Measurements from ENCODE around the gene CPSF6.
"Not testable (repeated sequence)": the region's sequence is repeated elsewhere in the genome, so short reads cannot be mapped to it uniquely, and the experiment has no call there.

The CPSF6 gene

DNA sequence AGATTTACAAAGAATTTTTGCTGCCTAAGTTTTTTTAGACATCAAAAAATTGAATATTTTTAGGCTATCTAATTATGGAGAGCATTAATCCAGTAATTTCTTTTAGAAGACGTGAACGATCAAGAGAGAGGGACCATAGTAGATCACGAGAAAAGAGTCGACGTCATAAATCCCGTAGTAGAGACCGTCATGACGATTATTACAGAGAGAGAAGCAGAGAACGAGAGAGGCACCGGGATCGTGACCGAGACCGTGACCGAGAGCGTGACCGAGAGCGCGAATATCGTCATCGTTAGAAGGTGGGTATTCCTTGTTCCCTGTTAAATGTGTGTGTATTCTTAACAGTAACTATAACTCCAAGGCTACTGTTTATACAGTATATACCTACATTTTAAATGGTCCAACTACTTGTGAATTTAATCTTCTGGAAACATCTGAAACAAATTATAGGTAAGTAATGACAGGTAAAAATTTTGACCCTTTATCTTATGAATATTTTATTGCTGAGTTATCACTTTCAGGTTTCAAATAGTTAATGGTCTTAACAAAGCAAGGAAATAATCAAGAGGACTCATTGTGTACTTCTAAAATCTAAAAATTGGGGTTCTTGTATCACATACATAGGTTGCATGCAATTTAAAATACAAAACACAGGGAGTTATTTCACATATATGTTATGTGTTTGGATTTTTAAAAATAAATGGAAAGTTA lies 23.1 kb downstream of the CPSF6 start:
- no peak for DNase-seq (ENCODE audit: low spot score)

GRCh38 chr12:69265205-69265604 lies 25.8 kb downstream of the CPSF6 start:
- no peak for DNase-seq (ENCODE audit: low spot score)

DNA sequence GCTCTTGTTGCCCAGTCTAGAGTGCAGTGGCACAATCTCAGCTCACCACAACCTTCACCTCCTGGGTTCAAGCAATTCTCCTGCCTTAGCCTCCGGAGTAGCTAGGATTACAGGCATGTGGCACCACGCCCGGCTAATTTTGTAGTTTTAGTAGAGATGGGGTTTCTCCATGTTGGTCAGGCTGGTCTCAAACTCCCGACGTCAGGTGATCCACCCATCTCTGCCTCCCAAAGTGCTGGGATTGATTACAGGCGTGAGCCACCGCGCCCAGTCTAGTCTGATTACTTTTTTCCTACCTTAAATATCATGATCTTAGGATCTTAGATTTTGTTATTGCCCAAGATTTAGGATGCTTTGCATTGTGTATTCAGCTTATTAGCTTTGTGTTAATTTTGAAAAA lies 26.3 kb downstream of the CPSF6 start:
- DNase-seq (ENCODE audit: low spot score), result not testable (repeated sequence)

DNA sequence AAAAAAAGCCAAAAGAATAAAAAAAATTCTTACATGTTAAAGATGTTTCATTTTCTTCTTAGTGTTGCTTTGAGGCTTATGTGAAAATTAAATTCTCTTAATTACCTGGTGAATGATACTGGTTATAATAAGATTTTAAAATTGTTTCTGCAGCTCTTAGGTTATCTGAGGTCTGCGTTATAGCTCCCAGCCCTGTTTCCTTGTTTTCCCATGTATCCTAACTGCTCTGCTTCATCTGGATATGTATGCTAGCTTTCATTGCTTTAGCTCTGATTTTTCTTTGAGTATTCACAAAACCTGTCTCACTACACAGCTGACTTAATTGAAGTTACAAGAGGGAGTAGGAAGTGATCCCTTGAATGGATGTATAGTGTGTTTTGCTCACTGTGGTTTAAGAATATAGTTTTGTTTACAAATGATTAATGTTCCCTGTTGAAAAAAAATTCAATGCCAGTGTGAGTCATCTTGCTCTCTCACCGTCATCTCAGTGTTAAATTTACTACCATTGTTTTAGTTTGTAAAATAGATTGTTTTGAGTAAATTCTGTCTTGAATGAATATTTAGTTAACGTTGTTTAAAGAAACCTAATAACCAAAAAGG lies 26.8 kb downstream of the CPSF6 start:
- peak; percentile 32 for DNase-seq (ENCODE audit: low spot score)

GRCh38 chr12:69269736-69270135 lies 30.4 kb downstream of the CPSF6 start:
- no peak for DNase-seq (ENCODE audit: low spot score)

DNA sequence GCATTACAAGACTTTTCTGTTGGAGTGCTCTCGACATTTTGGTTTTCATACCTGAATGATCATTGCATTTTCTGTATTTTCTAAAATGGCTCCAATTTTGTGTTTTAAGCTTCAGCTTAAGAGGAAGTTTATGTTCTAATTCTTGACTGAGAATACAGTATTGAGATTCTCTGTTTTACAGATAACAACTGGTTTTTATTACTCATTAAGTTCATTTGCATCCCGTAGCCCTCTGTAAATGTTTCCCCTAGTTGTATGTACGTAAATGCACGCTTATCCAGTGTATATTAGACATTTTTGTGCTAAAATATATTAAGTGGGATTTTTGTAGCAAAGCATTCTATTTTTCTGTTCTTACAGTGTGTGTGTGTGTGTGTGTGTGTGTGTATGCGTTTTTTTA lies 33.1 kb downstream of the CPSF6 start:
- no peak for DNase-seq (ENCODE audit: low spot score)

DNA sequence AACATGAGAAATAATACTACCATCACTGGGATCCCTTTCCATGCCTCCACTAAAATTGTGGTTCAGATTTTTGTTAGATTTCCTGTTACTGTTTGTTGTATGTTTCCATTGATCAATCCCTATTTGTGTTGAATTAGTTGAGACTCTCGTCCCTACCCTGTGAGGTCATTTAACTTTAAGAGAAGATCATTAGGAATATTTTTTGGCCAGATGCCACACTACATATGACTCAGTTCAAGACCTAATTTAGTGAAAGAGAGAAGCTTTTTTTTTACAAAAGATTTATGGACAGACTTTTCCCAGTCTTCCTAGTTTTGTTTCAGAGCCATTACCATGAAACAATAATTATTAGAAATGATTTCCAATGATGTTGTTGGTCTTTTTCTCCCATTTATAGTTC lies 35.5 kb downstream of the CPSF6 start:
- DNase-seq (ENCODE audit: low spot score), result no peak

- DNase-seq (ENCODE audit: low spot score), result no peak
These were observed 36.1 kb downstream of the CPSF6 start for GRCh38 chr12:69275471-69275891.

DNA sequence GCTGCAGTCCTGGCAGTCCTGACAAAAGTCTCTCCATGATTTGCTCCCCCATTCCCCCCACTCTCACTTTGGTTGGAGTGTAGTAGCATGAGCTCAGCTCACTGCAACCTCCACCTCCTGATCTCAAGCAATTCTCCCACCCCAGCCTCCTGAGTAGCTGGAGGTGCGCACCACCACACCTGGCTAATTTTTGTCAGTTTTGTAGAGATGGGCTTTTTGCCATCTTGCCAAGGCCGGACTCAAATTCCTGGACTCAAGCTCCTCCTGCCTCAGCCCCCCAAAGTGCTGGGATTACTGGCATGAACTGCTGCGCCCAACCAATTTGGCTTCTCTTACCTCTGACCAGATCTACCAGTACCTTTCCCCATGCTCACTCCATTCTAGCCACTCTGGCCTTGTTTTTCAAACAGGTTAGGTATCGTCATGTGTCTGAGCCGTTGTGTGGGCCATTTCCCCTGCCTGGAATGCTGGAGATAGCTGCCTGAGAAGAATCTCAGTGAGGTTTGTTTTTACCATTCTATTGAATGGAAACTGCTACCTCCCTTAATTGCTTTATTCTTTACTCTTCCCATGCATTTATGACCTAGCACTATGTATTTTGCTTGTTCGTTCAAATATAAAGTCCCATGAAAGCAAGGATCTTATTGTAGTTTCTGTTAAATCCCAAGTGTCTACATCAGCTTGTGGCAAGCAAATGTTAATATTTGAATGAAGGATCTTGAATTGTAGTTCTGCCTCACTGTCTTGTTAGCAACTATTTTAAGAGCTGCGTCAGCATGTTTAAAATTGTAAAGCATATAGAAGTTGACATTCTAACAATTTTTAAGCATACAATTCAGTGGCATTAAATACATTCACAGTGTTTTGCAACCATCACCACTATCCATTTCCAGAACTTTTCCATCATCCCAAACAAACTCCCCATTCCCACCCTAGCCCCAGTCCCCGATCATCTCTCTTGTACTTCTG lies 39.7 kb downstream of the CPSF6 start:
- DNase-seq (ENCODE audit: low spot score), result no peak

DNA sequence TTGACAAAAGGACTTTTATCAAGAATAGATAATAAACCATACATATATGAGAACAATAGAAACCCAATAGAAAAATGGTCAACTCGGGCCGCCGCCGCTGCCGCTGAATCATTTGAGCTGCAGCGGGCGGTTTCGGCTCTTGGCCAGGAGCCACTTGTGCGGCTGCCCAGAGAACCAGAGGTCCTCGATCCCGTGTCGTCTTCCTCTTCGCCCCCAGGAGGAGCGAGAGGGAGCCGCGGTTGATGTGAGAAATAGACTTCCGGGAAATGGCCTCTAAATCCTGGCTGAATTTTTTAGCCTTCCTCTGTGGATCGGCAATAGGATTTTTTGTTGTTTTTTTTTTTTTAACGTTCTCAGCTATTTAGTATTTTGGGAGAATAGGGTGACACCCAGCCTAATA lies 44.8 kb downstream of the CPSF6 start:
- peak; percentile 6 for DNase-seq (ENCODE audit: low spot score)

DNA sequence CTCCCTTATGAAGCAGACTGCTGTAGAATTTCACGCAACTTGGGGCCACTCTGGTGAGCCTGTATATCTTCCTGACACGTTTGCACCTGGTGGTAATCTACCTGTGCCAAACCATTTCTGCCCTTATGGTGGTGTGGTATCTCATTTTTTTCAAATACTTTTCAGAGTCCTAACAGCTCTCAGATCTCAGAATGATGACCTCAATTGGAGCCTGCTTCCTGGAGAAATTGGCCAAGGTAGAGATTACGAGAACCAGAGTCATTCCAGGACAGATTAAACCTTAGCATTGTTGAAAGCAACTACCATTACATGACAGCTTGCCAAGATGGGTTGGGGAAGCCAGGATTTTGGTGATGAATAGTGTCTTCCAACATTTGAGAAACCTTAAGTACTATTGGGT lies 48.2 kb downstream of the CPSF6 start:
- DNase-seq (ENCODE audit: low spot score), result no peak

DNA sequence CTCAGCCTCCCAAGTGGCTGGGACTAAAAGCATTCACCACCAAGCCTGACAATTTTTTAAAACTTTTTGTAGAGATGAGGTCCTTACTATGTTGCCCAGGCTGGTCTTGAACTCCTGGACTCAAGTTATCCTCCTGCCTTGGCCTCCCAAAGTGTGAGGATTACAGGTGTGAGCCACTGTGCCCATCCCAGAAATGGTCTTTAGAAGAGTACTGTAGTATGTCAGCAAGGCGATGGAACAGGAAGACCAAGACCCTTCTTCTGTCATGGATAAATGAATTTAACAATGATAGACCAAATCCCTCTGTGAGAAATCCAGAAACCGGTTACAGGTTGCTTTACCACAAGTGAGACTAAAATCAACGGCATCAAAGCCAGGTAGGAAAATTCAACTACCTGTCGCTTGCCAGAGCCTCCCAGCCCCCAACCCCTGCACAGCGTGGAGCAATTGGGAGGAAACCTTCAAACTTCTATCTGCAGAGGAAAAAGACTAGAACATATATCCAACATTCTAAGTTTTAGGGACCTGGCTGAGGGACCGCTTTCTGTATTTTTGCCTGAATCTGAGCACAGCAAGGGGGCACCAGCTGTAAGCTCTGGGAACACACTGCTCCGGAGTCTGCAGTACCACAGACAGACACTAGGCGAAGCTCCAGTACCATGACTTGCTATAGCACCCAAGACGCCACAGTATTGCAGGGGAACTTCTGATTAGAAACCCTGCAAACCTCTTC lies 51.3 kb downstream of the CPSF6 start:
- DNase-seq (ENCODE audit: low spot score), result peak; percentile 82

DNA sequence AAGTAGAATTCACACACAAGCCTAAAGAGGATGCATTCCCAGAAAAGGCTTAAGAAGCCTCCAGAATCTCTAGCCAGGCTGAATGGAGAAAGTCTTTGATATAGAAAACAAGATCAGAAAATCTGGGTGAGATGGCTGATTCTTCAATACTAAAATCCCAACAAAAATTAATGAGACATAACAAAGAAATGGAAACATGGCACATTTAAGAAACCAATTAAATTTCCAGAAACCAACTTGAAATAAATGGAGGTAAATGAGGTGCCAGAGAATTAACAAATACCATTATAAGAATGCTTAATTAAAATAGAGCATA lies 51.9 kb downstream of the CPSF6 start:
- DNase-seq (ENCODE audit: low spot score), result no peak

- DNase-seq (ENCODE audit: low spot score), result no peak
These were observed 58.8 kb downstream of the CPSF6 start for GRCh38 chr12:69298133-69298532.

DNA sequence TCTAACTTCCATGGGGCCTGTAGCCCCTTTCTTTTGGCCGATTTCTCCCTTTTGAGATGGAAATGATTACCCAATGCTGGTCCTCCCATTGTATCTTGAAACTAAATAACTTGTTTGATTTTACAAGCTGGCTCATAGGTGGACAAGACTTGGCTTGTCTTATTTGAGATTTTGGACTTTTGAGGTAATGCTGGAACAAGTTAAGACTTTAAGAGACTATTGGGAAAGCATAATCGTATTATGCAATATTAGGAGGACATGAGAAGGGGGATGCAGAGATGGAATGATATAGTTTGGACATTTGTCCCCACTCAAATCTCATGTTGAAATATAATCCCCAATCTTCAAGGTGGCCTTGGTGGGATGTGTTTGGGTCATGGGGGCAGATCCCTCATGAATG lies 59.6 kb downstream of the CPSF6 start:
- no peak for DNase-seq (ENCODE audit: low spot score)

DNA sequence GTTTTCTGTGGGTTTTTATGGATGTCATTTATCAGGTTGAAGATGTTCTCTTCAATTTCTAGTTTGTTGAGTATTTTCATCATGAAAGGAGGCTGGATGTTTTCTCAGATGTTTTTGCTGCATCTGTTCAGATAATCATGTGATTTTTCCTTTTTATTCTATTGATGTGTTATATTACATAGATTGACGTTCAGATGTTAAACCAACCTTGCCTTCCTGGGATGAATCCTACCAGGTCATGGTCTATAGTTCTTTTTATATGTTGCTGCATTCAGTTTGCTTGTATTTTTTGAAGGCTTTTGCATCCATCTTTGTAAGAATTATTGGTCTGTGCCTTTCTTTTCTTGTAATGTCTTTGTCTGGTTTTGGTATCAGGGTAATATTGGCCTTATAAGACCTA lies 64.9 kb downstream of the CPSF6 start:
- DNase-seq (ENCODE audit: low spot score), result no peak

- no peak for DNase-seq (ENCODE audit: low spot score)
These were observed 70.1 kb downstream of the CPSF6 start for GRCh38 chr12:69309461-69309860.

GRCh38 chr12:69313209-69313608 lies 73.8 kb downstream of the CPSF6 start:
- no peak for DNase-seq (ENCODE audit: low spot score)

DNA sequence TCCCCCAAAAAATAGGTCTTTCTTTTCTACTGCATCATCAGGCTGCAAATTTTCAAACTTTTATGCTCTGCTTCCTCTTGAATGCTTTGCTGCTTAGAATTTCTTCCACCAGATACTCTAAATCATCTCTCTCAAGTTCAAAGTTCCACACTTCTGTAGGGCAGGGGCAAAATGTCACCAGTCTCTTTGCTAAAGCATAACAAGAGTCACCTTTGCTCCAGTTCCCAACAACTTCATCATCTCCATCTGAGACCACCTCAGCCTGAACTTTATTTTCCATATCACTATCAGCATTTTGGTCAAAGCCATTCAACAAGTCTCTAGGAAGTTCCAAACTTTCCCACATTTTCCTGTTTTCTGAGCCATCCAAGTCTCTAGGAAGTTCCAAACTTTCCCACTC lies 77.4 kb downstream of the CPSF6 start:
- DNase-seq (ENCODE audit: low spot score), result not testable (repeated sequence)

GRCh38 chr12:69317233-69317632 lies 77.9 kb downstream of the CPSF6 start:
- not testable (repeated sequence) for DNase-seq (ENCODE audit: low spot score)

DNA sequence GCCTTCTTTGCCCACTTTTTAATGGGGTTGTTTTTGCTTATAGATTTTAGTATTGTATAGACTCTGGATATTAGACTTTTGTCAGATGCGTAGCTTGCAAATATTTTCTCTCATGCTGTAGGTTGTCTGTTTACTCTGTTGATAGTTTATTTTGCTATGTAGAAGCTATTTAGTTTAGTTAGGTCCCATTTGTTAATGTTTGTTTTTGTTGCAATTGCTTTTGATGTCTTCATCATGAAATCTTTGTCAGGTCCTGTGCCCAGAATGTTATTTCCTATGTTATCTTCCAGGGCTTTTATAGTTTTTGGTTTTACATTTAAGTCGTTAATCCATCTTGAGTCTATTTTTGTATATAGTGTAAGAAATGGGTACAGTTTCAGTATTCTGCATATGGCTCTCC lies 78.9 kb downstream of the CPSF6 start:
- no peak for DNase-seq (ENCODE audit: low spot score)

DNA sequence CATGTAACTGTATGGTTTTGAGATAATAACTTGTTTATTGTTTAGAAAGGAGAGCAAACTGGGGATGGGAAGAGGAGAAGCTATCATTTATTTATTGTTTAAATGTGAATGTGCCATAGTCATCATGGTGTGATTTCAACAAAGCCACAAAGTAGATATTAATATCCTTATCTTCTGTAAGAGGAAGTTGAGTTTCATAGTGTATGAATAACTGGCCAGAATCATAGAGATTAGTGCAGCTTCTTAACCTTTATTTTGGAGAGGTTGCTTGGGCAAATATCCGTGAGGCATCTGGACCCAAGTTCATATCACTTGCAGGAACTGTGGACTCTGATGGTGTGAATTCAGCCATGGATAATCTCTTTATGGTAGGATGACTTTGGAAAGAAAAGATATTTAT lies 82.0 kb downstream of the CPSF6 start:
- no peak for DNase-seq (ENCODE audit: low spot score)
